Common myeloid progenitor, CD34-positive (primary cell): Measurements from ENCODE around the gene SC5D.

Experiments
- CTCF ChIA-PET: fragments of 350-600 bp; sonication (Branson Sonifier 250); formaldehyde crosslinking; loops from one replicate; lab custom pipeline; 2021; ENCODE audit warnings: antibody characterized with exemption; lab: Charles Lee
- POLR2A ChIA-PET: fragments of 350-600 bp; sonication (Branson Sonifier 250); formaldehyde crosslinking; loops from one replicate; lab custom pipeline; 2021; ENCODE audit warnings: antibody characterized with exemption; lab: Charles Lee
- DNase-seq, 3 donors: peaks; one replicate each; pipeline versions ENCODE4 v3.0.0 to v3.0.0-alpha.2; 2013
- H3K27ac ChIP-seq, 2 experiments: 1 replicate in 1 of 2; 2 replicates in 1 of 2; pipeline ENCODE4 v1.7.0; 2013; ENCODE audit warnings: inconsistent platforms in 2 of 2, low read length in 2 of 2, mild to moderate bottlenecking in 2 of 2, low read depth in 1 of 2, moderate library complexity in 1 of 2; ENCODE audit not compliant: severe bottlenecking in 2 of 2, insufficient read depth in 1 of 2, poor library complexity in 1 of 2
- H3K27me3 ChIP-seq, 5 experiments: replicated peaks in 2 of 5; 1 replicate in 3 of 5; 2 replicates in 2 of 5; pipeline versions ENCODE4 v1.6.1 to v1.7.0; 2013; ENCODE audit warnings: low read length in 4 of 5, mild to moderate bottlenecking in 2 of 5, moderate library complexity in 2 of 5, inconsistent platforms in 1 of 5; ENCODE audit not compliant: insufficient read depth in 5 of 5, control insufficient read depth in 4 of 5
- H3K36me3 ChIP-seq, 4 experiments: 1 replicate in 2 of 4; 2 replicates in 2 of 4; pipeline versions ENCODE4 v1.6.1 to v1.7.0; 2013; ENCODE audit warnings: low read length in 3 of 4, control low read depth in 1 of 4, mild to moderate bottlenecking in 1 of 4; ENCODE audit not compliant: control insufficient read depth in 4 of 4, insufficient read depth in 4 of 4
- H3K4me1 ChIP-seq, 4 experiments: 1 replicate in 3 of 4; 2 replicates in 1 of 4; pipeline versions ENCODE4 v1.6.1 to v1.7.1; 2013; ENCODE audit warnings: low read length in 3 of 4, mild to moderate bottlenecking in 3 of 4, control low read depth in 1 of 4, inconsistent platforms in 1 of 4, moderate library complexity in 1 of 4; ENCODE audit not compliant: control insufficient read depth in 4 of 4, insufficient read depth in 4 of 4; ENCODE audit errors: control extremely low read depth in 1 of 4
- H3K4me3 ChIP-seq, 7 experiments: 1 replicate in 4 of 7; 2 replicates in 3 of 7; pipeline versions ENCODE4 v1.5.1 to v1.7.0; 2013; ENCODE audit warnings: mild to moderate bottlenecking in 7 of 7, low read length in 6 of 7, moderate library complexity in 6 of 7, inconsistent platforms in 2 of 7, low read depth in 2 of 7, control low read depth in 1 of 7; ENCODE audit not compliant: insufficient read depth in 4 of 7, control insufficient read depth in 1 of 7; ENCODE audit errors: extremely low read depth in 1 of 7
- H3K9me3 ChIP-seq, 5 experiments: 1 replicate in 4 of 5; 2 replicates in 1 of 5; pipeline versions ENCODE4 v1.6.1 to v1.7.1; 2013; ENCODE audit warnings: low read length in 4 of 5, mild to moderate bottlenecking in 2 of 5, inconsistent platforms in 1 of 5, low read depth in 1 of 5, moderate library complexity in 1 of 5; ENCODE audit not compliant: control insufficient read depth in 4 of 5, insufficient read depth in 2 of 5; ENCODE audit errors: control extremely low read depth in 1 of 5
- WGBS: methylation state at CpG from one replicate; pipeline ENCODE4 v1.1.5; 2013; ENCODE audit not compliant: insufficient coverage; 5-methylcytosine and 5-hydroxymethylcytosine counted together

The SC5D gene

GRCh38 chr11:121351083-121351630, 58.6 kb downstream of the SC5D start:
- H3K36me3 ChIP-seq: no peaks in the 10 kb centered on the region
- H3K27me3 ChIP-seq: no peaks in the 10 kb centered on the region
- 82% methylated on average over 5 of the region's 7 CpGs for whole genome bisulfite sequencing
- CTCF ChIA-PET: interaction anchor here (0.7 kb wide), 1 partner anchor 15 kb away, joined by 3 read pairs; no protein-coding TSS in a partner anchor
- DNase-seq: no peak
- H3K9me3 ChIP-seq: no peaks in the 10 kb centered on the region
- POLR2A ChIA-PET: no interaction called here
- no peak overlapping the region for H3K4me3 ChIP-seq
- H3K27ac ChIP-seq: no peak overlapping the region
- peaks cover 0 to 15% (median 3%) of the 10 kb centered on the region in 4 experiments for H3K4me1 ChIP-seq

GRCh38 chr11:121352251-121352891, 59.8 kb downstream of the SC5D start:
- H3K36me3 ChIP-seq: no peaks in the 10 kb centered on the region

GRCh38 chr11:121354192-121354591, 61.6 kb downstream of the SC5D start:
- H3K9me3 ChIP-seq: no peaks in the 10 kb centered on the region
- no peak for DNase-seq
- ChIA-PET CTCF (interaction anchor here (0.9 kb wide), 1 partner anchor 10 kb away, joined by 3 read pairs; no protein-coding TSS in a partner anchor), POLR2A (interaction anchor here (0.6 kb wide), 1 partner anchor 15 kb away, joined by 3 read pairs; no protein-coding TSS in a partner anchor)
- H3K4me3 ChIP-seq: no peak overlapping the region
- peaks cover 0 to 15% (median 3%) of the 10 kb centered on the region in 4 experiments for H3K4me1 ChIP-seq
- no CpG with 5 or more reads among the region's 1 CpG for WGBS
- no peak overlapping the region for H3K27ac ChIP-seq
- no peaks in the 10 kb centered on the region for H3K27me3 ChIP-seq
- no peaks in the 10 kb centered on the region for H3K36me3 ChIP-seq

More at GRCh38 chr11:121352251-121352891, 59.8 kb downstream of the SC5D start:
- no peak for DNase-seq
- ChIA-PET POLR2A (no interaction called here), CTCF (interaction anchor here (0.6 kb wide), 1 partner anchor 9 kb away, joined by 3 read pairs; no protein-coding TSS in a partner anchor)
- Histone ChIP-seq H3K27me3 (no peaks in the 10 kb centered on the region), H3K27ac (no peak overlapping the region), H3K9me3 (no peaks in the 10 kb centered on the region), H3K4me3 (no peak overlapping the region), H3K4me1 (peaks cover 0 to 15% (median 3%) of the 10 kb centered on the region in 4 experiments)
- WGBS: 92% methylated on average over 4 of the region's 8 CpGs

- ChIA-PET POLR2A (no interaction called here), CTCF (no interaction called here)
- DNase-seq: no peak
- no peaks in the 10 kb centered on the region for H3K9me3 ChIP-seq
- WGBS: 100% methylated on average over 1 of the region's 3 CpGs
- peaks cover 0 to 4% (median 3%) of the 10 kb centered on the region in 4 experiments for H3K4me1 ChIP-seq
- H3K4me3 ChIP-seq: no peak overlapping the region
- no peaks in the 10 kb centered on the region for H3K36me3 ChIP-seq
- H3K27me3 ChIP-seq: no peaks in the 10 kb centered on the region
- no peak overlapping the region for H3K27ac ChIP-seq
Measured at GRCh38 chr11:121356357-121356756, 63.8 kb downstream of the SC5D start.
